ENCODE data around the gene RTP5.
A peak's percentile ranks its signal among the peaks of the same experiment; 100 is the strongest.

RTP5 gene

DNA sequence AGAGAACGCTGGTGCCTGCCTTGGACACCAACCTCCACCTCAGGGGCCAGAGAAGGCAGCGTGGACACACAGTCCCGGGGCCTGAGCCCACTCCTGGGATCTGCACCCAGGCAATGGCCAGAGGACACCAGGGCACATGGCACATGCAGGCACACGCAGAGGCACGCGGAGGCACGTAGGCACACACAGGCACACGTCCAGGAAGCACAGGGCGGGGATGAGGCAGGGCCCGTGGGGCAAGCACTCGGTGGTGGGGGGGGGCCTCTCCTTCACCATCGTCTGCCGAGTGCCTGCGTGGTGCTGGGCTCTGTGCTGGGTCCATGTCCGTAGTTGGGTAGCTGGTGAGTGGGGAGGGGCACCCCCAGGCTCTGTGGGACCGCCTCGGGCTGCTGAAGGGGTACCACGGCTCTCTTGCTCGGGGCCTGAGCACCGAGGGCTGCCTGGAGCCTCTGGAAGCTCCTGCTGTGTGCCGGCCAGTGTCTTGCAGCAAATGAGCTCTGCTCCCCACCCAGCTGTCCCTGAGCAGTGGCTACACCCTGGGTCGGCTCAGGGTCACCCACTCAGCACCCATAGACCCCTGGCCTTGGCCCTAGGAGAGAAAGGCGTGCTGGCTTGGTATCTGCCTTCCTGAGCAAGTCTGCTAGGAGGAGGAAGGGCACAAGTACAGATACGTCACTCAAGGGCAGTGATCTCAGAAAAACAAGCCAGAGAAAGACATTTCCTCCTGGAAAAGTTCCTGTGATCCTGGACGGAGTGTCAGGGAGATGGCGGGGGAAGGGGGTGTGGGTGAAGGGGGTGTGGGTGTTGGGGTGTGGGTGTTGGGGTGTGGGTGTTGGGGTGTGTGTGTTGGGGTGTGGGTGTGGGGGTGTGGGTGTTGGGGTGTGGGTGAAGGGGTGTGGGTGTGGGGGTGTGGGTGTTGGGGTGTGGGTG is 26.4 kb downstream of the RTP5 start:
- peaks cover 30% of the 10 kb centered on the region for H3K36me3 Mint-ChIP-seq (ENCODE audit: insufficient read depth)
- H3K9me3 Mint-ChIP-seq, result no peaks in the 10 kb centered on the region
- no peaks in the 10 kb centered on the region for H3K27me3 Mint-ChIP-seq
- peak; percentile 40 for ATAC-seq (replicated peaks)
- H3K4me1 Mint-ChIP-seq (ENCODE audit: low read depth in 2 of 2), result peaks cover 0 to 6% of the 10 kb centered on the region in 2 donors
- no peak for DNase-seq
- H3K4me3 Mint-ChIP-seq, result peak overlapping the region; percentile 49 to 58
- peak overlapping the region; percentile 75 to 94 for H3K27ac Mint-ChIP-seq

- ATAC-seq (replicated peaks) (peak; percentile 14), DNase-seq (no peak)
Observed at GRCh38 chr2:241896746-241897201, 27.2 kb downstream of the RTP5 start.

GRCh38 chr2:241897231-241897916 is 27.8 kb downstream of the RTP5 start:
- Mint-ChIP-seq H3K27me3 (no peaks in the 10 kb centered on the region), H3K4me3 (no peak overlapping the region), H3K4me1 (ENCODE audit: low read depth in 2 of 2) (peaks cover 0 to 5% of the 10 kb centered on the region in 2 donors), H3K36me3 (ENCODE audit: insufficient read depth) (peaks cover 30% of the 10 kb centered on the region), H3K27ac (peak overlapping the region; percentile 41 to 94), H3K9me3 (no peaks in the 10 kb centered on the region)
- DNase-seq (no peak), ATAC-seq (replicated peaks) (no peak)

More at GRCh38 chr2:241896746-241897201, 27.2 kb downstream of the RTP5 start:
- no peaks in the 10 kb centered on the region for H3K27me3 Mint-ChIP-seq
- peaks cover 30% of the 10 kb centered on the region for H3K36me3 Mint-ChIP-seq (ENCODE audit: insufficient read depth)
- H3K4me1 Mint-ChIP-seq (ENCODE audit: low read depth in 2 of 2), result peaks cover 0 to 6% of the 10 kb centered on the region in 2 donors
- H3K27ac Mint-ChIP-seq, result peak overlapping the region in 1 of 2 donors; percentile 94
- no peak overlapping the region for H3K4me3 Mint-ChIP-seq
- H3K9me3 Mint-ChIP-seq, result no peaks in the 10 kb centered on the region

GRCh38 chr2:241898463-241899270 is 29.1 kb downstream of the RTP5 start:
- Mint-ChIP-seq H3K27ac (no peak overlapping the region), H3K27me3 (no peaks in the 10 kb centered on the region), H3K4me1 (ENCODE audit: low read depth in 2 of 2) (peaks cover 0 to 5% of the 10 kb centered on the region in 2 donors)

DNA sequence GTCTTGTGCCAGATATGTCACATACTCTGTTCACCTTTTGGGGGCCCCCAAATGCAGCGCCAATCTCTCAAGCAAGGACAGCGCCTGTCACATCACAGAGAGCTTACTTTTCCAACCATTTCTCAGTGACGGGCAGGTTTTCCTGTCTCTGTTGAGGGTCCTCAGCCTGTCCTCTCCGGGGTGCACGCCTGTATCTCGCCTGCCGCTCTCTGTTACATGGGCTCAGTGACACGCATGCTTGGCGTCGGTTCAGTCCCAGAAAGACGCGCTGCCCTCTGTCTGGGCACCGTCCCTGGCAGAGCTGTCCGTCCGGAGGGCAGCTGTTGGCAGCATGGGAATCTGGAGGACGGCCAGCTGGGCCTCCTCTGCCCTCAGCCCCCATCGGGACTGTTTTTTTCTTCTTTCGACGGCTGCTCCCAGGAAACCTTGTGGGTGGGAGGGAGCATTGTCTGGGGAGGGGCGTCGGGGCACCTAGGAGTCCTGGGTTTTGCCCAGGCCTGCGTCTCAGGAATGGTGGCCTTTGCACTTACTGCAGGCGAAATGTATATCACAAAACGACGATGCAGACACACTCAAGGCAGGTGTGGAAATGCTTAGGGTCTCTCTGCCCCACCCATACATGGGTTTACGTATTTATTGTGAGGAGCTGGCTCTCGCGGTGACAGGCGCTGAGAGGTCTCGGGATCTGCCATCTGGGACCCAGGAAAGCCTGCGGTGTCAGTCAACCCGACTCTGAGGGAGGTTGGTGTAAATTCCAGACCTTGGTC is 30.9 kb downstream of the RTP5 start:
- peaks cover 27% of the 10 kb centered on the region for H3K36me3 Mint-ChIP-seq (ENCODE audit: insufficient read depth)
- H3K4me1 Mint-ChIP-seq (ENCODE audit: low read depth in 2 of 2), result peaks cover 0 to 3% of the 10 kb centered on the region in 2 donors
- no peak overlapping the region for H3K27ac Mint-ChIP-seq
- DNase-seq, result no peak
- H3K9me3 Mint-ChIP-seq, result no peaks in the 10 kb centered on the region
- H3K4me3 Mint-ChIP-seq, result no peak overlapping the region
- no peaks in the 10 kb centered on the region for H3K27me3 Mint-ChIP-seq
- ATAC-seq (replicated peaks), result no peak

More at GRCh38 chr2:241898463-241899270, 29.1 kb downstream of the RTP5 start:
- Mint-ChIP-seq H3K36me3 (ENCODE audit: insufficient read depth) (peaks cover 30% of the 10 kb centered on the region), H3K9me3 (no peaks in the 10 kb centered on the region), H3K4me3 (no peak overlapping the region)
- ATAC-seq (replicated peaks), result no peak
- no peak for DNase-seq

DNA sequence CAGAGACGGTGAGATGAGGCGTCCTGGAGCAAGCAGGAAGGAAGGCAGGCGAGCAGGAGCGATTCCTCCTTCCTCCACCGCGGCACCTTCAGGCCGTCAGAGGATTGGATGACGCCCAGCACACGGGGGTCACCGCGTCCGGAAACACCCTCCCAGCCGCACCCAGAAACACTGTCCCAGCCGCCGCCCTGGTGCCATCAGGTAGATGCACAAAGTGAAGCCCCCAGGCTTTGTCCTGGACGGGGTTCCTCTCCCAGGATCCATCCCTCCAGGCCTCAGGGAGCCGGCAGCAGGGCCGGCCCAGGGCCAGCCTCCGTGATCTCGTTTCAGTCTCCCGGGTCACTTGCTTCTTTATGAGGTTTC is 31.5 kb downstream of the RTP5 start:
- no peaks in the 10 kb centered on the region for H3K9me3 Mint-ChIP-seq
- H3K36me3 Mint-ChIP-seq (ENCODE audit: insufficient read depth), result peaks cover 22% of the 10 kb centered on the region
- H3K27me3 Mint-ChIP-seq, result no peaks in the 10 kb centered on the region
- H3K4me1 Mint-ChIP-seq (ENCODE audit: low read depth in 2 of 2), result peaks cover 0 to 6% of the 10 kb centered on the region in 2 donors
- H3K4me3 Mint-ChIP-seq, result no peak overlapping the region
- H3K27ac Mint-ChIP-seq, result no peak overlapping the region
- DNase-seq (no peak), ATAC-seq (replicated peaks) (no peak)

DNA sequence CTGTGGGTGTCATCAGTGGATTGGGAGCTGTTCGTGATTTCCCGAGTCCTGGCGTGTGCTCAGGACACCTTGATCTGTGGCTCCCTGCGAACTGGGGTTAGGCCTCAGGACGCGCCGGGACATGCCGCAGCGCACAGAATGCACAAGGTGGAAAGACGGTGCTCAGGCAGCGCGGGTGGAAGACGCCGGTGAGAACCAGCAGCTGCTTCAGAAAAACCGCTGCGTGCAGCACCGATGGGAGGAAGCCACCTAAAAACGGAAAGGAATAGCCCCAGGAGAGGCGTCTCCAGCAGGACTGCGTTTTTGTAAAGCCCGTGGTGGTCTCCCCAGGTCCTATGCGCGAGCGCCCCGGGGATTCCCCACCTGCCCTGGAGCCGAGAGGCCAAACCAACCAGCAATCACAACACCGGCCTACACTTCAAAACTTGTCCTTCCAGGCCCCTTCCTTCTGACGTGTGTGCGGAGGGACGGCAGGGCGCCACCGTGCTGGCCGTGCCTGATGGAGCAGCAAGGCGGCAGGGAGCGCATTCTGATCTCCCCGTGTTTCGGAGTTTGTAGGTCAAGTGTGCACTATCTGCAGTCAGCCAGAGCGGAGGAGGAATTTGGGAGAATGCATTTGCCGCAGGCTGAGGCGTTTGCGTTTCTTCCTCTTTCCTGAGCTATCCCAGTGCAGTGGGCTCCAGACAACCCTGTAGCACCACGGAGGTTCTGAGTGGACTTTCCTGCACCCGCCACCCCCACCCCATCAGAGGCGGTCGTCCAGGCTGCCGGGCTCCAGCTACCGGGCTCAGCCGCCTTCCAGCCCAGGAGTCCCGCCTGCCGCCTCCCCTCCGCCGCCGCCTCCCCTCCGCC is 32.2 kb downstream of the RTP5 start:
- H3K27ac Mint-ChIP-seq, result no peak overlapping the region
- DNase-seq, result no peak
- no peak for ATAC-seq (replicated peaks)
- no peaks in the 10 kb centered on the region for H3K9me3 Mint-ChIP-seq
- peaks cover 16% of the 10 kb centered on the region for H3K36me3 Mint-ChIP-seq (ENCODE audit: insufficient read depth)
- H3K4me3 Mint-ChIP-seq, result no peak overlapping the region
- peaks cover 0 to 5% of the 10 kb centered on the region in 2 donors for H3K4me1 Mint-ChIP-seq (ENCODE audit: low read depth in 2 of 2)
- H3K27me3 Mint-ChIP-seq, result no peaks in the 10 kb centered on the region

GRCh38 chr2:241902357-241902991 is 32.9 kb downstream of the RTP5 start:
- H3K27ac Mint-ChIP-seq, result no peak overlapping the region
- peaks cover 3 to 5% of the 10 kb centered on the region in 2 donors for H3K4me1 Mint-ChIP-seq (ENCODE audit: low read depth in 2 of 2)
- no peak for DNase-seq
- no peaks in the 10 kb centered on the region for H3K9me3 Mint-ChIP-seq
- H3K27me3 Mint-ChIP-seq, result no peaks in the 10 kb centered on the region
- no peak for ATAC-seq (replicated peaks)
- H3K4me3 Mint-ChIP-seq, result no peak overlapping the region
- H3K36me3 Mint-ChIP-seq (ENCODE audit: insufficient read depth), result peaks cover 9% of the 10 kb centered on the region

- peaks cover 2% of the 10 kb centered on the region for H3K36me3 Mint-ChIP-seq (ENCODE audit: insufficient read depth)
- H3K4me1 Mint-ChIP-seq (ENCODE audit: low read depth in 2 of 2), result peaks cover 3 to 5% of the 10 kb centered on the region in 2 donors
- H3K4me3 Mint-ChIP-seq, result no peak overlapping the region
- H3K27ac Mint-ChIP-seq, result no peak overlapping the region
- no peaks in the 10 kb centered on the region for H3K27me3 Mint-ChIP-seq
- no peaks in the 10 kb centered on the region for H3K9me3 Mint-ChIP-seq
- no peak for DNase-seq
- no peak for ATAC-seq (replicated peaks)
Observed at GRCh38 chr2:241903121-241904010, 33.8 kb downstream of the RTP5 start.

GRCh38 chr2:241904011-241904718 is 34.6 kb downstream of the RTP5 start:
- DNase-seq, result no peak
- Mint-ChIP-seq H3K4me3 (no peak overlapping the region), H3K27ac (no peak overlapping the region), H3K27me3 (no peaks in the 10 kb centered on the region), H3K9me3 (no peaks in the 10 kb centered on the region), H3K4me1 (ENCODE audit: low read depth in 2 of 2) (peaks cover 3 to 5% of the 10 kb centered on the region in 2 donors), H3K36me3 (ENCODE audit: insufficient read depth) (peaks cover 2% of the 10 kb centered on the region)
- ATAC-seq (replicated peaks), result no peak
